GM21381 (cell line): ENCODE data around the gene RRAGB.
"Not testable (repeated sequence)": the region's sequence is repeated elsewhere in the genome, so short reads cannot be mapped to it uniquely, and the experiment has no call there.

Source experiments
- ATAC-seq: cut with Tn5 transposase; IDR thresholded peaks from one replicate; pipeline ENCODE4 v1.9.1; 2021; ENCODE audit warnings: mild to moderate bottlenecking, moderate library complexity; ENCODE audit not compliant: unreplicated experiment

The RRAGB gene, protein sequence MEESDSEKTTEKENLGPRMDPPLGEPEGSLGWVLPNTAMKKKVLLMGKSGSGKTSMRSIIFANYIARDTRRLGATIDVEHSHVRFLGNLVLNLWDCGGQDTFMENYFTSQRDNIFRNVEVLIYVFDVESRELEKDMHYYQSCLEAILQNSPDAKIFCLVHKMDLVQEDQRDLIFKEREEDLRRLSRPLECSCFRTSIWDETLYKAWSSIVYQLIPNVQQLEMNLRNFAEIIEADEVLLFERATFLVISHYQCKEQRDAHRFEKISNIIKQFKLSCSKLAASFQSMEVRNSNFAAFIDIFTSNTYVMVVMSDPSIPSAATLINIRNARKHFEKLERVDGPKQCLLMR

DNA sequence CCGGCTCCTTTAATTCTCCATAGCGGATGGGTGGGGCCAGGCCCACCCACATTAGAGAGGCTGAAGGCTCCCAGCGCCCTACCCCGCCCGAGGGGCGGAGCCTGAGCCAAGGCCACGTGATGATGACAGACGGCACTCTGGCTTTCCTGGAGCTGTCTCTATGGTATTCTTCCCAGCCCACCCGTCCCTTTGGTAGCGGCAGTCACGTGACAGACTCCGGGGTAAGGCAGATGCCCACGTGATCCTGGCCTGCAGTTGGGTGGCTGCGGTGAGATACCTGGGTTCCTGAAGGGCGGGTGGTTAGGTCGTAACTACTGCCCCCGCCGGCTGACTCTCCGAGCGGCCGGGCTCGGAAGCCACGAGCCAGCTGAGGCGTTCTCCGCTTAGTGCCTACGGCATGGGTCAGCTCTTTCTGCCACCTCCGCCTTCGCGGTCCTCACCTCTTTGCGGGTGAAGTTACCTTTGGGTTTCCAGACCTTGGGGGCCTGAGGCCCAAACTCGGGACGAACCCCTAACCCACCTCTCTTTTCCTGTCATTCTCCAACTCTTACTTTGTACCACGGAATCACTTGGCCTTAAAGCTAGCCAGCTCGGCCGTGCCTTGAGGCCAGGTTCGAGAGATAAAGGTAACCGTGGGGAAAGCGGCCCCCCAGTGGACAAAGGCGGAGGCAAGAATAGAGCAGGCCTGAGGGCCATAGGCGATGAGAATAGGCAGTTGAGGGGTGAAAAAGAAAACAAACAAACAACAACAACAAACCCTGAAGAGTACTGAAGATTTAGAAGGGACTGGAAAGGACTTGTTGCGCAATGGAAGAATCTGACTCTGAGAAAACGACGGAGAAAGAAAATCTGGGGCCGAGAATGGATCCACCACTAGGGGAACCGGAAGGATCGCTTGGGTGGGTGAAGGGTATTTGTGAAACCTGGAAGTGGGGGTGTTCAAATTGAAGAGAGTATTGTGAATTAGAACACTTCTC is at the start of gene RRAGB:
Gene RRAGB, plus strand, starts transcription at position 229 of the 977 bp plus-strand sequence. Its CDS starts 579 bp downstream, at position 808.
- ATAC-seq = peak; percentile 96

DNA sequence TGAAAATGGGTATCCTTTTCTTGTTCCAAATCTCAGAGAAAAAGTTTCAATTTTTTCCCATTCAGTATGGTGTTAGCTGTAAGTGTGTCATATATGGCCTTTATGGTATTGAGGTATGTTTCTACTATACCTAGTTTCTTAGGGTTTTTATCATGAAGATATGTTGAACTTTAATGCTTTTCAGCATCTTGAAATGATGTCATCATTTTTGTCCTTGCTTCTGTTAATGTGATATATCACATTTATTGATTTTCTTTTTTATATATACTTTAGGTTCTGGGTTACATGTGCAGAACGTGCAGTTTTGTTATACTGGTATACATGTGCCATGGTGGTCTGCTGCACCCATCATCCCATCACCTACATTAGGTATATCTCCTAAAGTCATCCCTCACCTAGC is 49.5 kb upstream of the RRAGB start:
- ATAC-seq = no peak

- not testable (repeated sequence) for ATAC-seq
Measured at GRCh38 chrX:55688579-55688978, 29.0 kb upstream of the RRAGB start.

DNA sequence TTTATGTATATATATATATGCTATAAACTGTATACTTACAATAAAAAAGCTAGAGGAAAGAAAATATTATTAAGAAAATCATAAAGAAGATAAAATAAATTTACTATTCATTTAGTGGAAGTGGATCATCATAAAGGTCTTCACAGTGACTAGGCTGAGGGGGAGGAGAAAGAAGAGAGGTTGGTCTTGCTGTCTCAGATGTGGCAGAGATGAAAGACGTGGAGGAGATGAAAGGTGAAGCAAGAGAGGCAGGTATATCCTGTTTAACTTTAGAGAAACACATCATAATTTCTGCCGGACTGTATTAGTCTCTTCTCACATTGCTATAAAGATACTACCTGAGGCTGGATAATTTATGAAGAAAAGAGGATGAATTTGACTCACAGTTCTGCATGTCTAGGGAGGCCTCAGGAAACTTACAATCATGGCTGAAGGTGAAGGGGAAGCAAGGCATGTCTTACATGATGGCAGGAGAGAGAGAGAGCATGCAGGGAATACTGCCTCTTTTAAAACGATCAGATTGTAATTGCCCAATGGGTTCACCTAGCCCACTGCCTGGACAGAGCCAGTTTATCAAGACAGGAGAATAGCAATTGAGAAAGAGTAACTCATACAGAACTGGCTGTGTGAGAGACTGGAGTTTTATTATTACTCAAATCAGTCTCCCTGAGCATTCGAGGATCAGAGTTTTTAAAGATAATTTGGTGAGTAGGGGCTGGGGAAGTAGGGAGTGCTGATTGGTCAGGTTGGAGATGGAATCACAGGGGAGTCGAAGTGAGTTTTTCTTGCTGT is 22.1 kb upstream of the RRAGB start:
- ATAC-seq = no peak

DNA sequence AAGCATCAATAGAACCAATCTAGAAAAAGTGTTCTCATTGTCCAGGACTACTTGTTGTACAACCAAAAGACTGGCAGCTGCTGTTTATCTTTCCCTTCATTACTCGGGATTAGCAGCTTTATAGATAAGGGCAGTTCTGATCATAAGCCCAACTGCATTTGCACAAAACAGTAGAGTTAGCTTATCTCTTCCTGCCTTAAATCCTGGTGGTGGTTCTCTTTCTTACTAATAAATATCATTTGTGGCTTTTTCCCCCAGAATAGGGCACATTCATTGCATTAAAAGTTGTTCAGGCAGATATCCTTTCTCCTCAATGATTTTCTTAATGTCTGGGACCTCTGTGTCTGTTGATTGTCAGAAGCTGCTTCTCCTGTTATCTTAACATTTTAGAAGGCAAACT is 20.2 kb upstream of the RRAGB start:
- ATAC-seq = no peak

DNA sequence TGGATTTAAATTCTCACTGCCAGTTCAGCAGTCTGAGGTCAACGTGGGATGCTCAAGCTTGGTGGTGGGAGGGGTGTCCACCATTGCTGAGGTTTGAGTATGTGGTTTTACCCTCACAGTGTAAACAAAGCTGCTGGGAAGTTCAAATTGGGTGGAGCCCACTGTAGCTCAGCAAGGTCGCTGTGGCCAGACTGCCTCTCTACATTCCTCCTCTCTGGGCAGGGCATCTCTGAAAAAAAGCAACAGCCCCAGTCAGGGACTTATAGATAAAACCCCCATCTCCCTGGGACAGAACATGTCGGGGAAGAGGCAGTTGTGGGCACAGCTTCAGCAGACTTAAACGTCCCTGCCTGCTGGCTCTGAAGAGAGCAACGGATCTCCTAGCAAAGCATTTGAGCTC is 14.9 kb upstream of the RRAGB start:
- ATAC-seq = no peak

GRCh38 chrX:55703436-55703835 is 14.1 kb upstream of the RRAGB start:
- ATAC-seq = not testable (repeated sequence)

- not testable (repeated sequence) for ATAC-seq
Measured at GRCh38 chrX:55705066-55705465, 12.5 kb upstream of the RRAGB start.

DNA sequence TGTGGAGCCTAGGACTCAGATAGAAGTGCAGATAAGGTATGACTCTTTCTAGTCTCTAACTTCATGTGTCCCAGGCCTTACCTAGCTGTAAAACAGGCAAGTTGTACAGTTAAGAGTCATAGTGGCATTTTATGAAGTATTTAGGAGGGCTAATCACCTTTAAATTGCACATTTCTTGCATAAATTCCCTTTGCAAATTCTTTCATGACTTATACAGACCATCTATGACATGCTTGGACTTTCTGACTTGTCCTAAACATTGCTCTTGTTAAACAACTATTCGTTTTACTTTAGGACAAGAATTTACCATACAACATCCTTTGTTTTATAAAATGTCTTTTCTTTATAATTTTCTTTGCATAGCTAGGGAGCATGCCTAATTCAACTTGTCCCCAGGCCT is 7.8 kb upstream of the RRAGB start:
- no peak for ATAC-seq

GRCh38 chrX:55710701-55711100 is 6.8 kb upstream of the RRAGB start:
- no peak for ATAC-seq

GRCh38 chrX:55713631-55714030 is 3.9 kb upstream of the RRAGB start:
- ATAC-seq = no peak

DNA sequence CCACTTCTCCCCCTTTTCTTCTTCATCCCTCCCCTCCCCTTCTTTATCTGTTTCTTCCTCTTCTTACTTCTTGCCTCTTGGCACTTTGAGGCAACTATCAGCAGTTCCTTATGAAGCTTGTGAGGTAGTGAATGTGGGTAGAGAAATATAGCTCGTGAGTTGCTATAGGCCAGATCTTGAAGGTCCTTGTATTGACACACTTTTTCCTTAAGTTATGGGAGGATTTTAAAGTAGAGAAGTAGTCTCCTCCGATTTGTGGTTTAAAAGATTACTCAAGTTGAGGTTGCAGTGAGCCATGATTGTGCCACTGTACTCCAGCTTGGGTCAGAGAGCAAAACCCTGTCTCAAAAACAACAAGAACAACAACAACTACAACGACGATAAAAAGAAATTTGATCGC is 3.4 kb upstream of the RRAGB start:
- ATAC-seq = no peak

GRCh38 chrX:55715847-55716246 is 1.7 kb upstream of the RRAGB start:
- ATAC-seq = no peak

DNA sequence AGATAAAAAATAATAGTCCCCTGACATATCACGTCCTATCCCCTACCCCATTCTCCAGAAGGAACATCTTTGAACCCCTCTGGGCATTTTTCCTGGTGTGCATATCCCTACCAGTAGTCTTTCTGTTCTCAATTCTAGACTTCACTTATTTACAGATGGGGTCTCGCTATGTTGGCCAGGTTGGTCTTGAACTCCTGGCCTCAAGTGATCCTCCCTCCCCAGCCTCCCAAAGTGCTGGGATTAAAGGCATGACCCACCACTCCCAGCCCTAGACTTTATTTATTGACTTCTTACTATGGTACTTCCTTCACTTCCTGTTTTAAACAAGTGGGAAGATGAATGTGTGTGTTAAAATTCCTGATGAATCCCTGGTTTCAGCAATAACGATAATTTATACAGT is 612 bp upstream of the RRAGB start:
- no peak for ATAC-seq

DNA sequence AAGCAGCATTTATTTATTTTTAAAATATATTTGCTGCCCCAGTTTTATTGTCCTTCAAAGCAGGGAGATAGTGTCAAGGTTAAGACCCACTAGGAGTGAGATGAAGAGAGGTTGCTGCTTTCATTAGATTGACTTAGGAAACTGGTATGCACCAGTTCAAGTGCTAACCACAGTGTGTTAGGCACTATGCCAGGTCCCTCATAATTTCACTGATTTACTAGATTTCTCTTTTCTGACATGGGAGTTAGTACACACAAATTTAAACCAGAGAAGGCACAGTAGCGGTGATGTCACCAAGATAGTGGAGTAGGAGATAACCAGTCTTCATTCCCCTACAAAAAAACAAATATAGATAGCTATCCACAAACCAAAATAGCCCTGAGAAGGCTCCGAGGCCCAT is 14.3 kb downstream of the RRAGB start:
- no peak for ATAC-seq

DNA sequence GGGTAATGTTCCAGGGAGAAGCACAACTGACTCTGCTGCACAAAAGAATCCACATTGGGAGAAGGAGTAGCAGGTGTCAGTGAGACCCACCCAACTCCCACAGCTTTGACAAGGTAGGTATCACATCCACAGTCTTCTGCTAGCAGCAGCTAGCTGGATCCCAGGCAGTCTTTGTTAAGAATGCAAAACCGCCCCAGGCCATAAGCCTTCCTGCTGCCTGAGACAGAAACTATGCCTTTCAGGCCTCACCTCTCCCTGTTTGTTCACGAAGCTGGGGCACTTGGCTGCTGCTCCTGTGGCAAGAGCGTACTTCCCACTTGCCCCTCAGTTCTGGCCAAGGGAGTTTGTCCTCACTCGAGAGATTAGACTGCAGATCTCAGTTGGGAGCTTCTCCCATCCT is 21.4 kb downstream of the RRAGB start:
- no peak for ATAC-seq

DNA sequence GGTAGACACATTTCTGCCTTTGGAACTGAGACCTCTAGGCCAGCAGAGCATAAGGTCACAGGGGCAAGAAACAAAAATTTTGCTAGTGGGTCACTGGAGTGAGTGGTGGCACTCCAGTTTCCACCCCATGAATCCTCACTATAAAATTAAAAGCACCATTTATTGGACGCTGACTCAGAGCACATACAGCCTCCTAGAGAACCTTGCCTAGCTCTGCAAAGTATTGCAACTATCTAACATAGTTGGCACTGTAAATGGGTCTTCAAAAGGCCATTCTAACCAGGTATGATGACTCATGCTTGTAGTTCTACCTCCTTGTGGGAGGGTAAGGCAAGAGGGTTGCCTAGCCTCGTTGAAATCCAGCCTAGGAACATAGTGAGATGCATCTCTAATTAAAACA is 25.1 kb downstream of the RRAGB start:
- no peak for ATAC-seq

GRCh38 chrX:55748463-55748862 is 30.9 kb downstream of the RRAGB start:
- not testable (repeated sequence) for ATAC-seq

GRCh38 chrX:55750256-55750655 is 32.7 kb downstream of the RRAGB start:
- ATAC-seq = no peak

DNA sequence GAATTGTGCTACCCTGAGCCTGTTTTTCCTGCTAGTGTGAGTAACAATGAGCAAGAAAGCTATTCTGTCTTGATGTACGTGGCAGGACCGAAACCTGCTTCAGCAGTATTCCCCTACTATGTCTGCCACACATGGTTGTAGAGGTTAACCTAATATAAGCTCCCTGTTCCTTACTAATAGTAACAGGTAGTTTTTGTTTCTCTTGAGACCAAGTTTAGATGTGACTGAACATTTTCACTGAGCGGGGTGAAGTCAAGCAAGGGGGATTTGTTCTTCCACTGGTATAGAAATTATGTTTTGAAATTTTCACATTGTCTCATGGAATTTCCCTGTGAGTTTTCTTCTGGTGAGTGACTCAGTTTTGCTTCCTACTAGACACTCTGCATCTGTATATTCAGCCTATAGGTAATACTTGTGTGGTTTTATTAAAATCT is 37.3 kb downstream of the RRAGB start:
- peak; percentile 87 for ATAC-seq

- ATAC-seq = no peak
Measured at GRCh38 chrX:55758033-55758432, 40.5 kb downstream of the RRAGB start.
